ENCODE measurements around the gene KCNQ1. TPM values are rescaled to one million over a fixed set of nuclear protein-coding genes. Genes with fewer than 3 reads are reported as not detected.

KCNQ1 gene
- total and polyA plus RNA-seq, 2 donors (not counting 1 experiment from before 2014, with no cell fraction given) = not detected

DNA sequence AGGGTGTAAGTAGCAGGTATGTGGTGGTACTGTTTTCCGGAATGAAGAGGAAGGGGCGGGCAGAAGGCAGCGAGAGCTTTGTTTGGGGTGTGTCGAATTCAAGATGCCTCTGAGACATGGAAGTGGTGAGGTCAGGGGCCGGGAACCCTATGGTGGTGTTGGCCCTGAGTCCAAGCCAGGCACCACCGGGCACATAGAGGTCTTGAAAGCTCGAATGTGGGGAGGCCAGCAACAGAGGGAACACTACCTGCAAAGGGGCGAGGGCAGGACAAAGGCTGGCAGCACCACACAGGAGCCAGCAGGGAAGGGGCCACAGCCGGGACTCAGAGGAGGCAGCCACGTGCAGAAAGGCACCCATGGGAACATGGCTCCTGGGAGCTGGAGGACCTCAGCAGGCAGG is 383.0 kb downstream of the KCNQ1 start:
- no peaks in the 10 kb centered on the region for H4K20me1 ChIP-seq (ENCODE audit: control insufficient read depth, extremely low read depth, insufficient read depth, low read length)
- H3K4me3 ChIP-seq (replicated peaks in 1 of 4; ENCODE audit: control extremely low read depth in 1 of 4, insufficient read depth in 1 of 4, low read depth in 3 of 4, low read length in 4 of 4) = no peak overlapping the region
- TF ChIP-seq, protein P1, sequence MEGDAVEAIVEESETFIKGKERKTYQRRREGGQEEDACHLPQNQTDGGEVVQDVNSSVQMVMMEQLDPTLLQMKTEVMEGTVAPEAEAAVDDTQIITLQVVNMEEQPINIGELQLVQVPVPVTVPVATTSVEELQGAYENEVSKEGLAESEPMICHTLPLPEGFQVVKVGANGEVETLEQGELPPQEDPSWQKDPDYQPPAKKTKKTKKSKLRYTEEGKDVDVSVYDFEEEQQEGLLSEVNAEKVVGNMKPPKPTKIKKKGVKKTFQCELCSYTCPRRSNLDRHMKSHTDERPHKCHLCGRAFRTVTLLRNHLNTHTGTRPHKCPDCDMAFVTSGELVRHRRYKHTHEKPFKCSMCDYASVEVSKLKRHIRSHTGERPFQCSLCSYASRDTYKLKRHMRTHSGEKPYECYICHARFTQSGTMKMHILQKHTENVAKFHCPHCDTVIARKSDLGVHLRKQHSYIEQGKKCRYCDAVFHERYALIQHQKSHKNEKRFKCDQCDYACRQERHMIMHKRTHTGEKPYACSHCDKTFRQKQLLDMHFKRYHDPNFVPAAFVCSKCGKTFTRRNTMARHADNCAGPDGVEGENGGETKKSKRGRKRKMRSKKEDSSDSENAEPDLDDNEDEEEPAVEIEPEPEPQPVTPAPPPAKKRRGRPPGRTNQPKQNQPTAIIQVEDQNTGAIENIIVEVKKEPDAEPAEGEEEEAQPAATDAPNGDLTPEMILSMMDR (conservative IDR thresholded peaks at IDR 0.05 in 1 of 2, IDR thresholded peaks at IDR 0.05 in 1 of 2; ENCODE audit: low read depth in 1 of 2, low read length in 2 of 2) = no peak
- TF ChIP-seq EZH2 (IDR thresholded peaks at IDR 0.05; ENCODE audit: low read length, missing control alignments) = no peak
- H2AFZ ChIP-seq (ENCODE audit: low read length) = no peak overlapping the region
- no peak overlapping the region for H3K4me2 ChIP-seq (ENCODE audit: extremely low read depth, insufficient read depth, low read length)
- DNase-seq (ENCODE audit: low read depth in 2 of 2) = no peak
- peaks cover 20% of the 10 kb centered on the region for H3K4me1 ChIP-seq (ENCODE audit: control insufficient read depth, extremely low read depth, insufficient read depth, low read length)
- H3K27me3 ChIP-seq (ENCODE audit: control insufficient read depth, insufficient read depth, low read length) = no peaks in the 10 kb centered on the region
- no peaks in the 10 kb centered on the region for H3K9me3 ChIP-seq (ENCODE audit: control insufficient read depth, insufficient read depth, low read depth, low read length)
- no peaks in the 10 kb centered on the region for H3K79me2 ChIP-seq (ENCODE audit: control insufficient read depth, insufficient read depth, low read length)
- no peak overlapping the region for H3K27ac ChIP-seq (ENCODE audit: insufficient read depth, low read length)
- no peak overlapping the region for H3K9ac ChIP-seq (ENCODE audit: insufficient read depth, low read length)
- H3K36me3 ChIP-seq (ENCODE audit: control insufficient read depth, insufficient read depth, low read length) = no peaks in the 10 kb centered on the region

DNA sequence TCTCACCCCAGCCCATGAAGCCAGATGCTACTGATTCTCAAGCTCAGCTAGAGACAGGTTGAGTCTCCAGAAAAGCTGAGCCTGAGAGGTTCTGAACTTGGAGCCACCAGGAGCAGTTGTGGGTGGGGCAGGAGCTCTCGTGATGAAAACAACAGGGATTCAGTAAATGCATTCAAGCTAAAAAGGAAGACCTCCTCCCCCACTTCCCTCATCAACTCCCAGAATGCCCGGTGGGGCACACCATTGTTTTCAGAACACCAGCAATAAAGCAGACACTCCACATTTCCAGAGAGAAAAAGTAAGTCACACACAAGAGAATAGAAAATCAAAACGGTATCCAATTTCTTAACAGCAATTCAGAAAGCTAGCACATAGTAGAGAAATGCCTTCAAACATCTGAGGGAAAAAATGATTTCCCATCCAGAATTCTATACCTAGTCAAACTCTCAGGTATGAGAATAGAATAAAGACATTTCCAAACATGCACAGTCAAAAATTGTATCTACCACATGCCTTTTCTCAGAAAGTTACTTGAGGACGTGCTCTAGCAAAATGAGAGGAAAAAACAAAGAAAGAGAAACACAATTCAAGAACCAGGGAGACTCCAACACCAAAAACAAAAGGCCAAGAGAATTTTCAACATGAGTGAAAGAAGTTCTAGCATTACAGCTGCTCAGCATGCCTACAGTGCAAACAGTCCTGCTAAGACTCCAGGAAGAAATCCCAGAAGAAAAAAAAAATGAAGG is 383.9 kb downstream of the KCNQ1 start:
- Histone ChIP-seq H4K20me1 (ENCODE audit: control insufficient read depth, extremely low read depth, insufficient read depth, low read length) (no peaks in the 10 kb centered on the region), H3K9me3 (ENCODE audit: control insufficient read depth, insufficient read depth, low read depth, low read length) (no peaks in the 10 kb centered on the region), H3K79me2 (ENCODE audit: control insufficient read depth, insufficient read depth, low read length) (no peaks in the 10 kb centered on the region), H3K4me2 (ENCODE audit: extremely low read depth, insufficient read depth, low read length) (no peak overlapping the region), H2AFZ (ENCODE audit: low read length) (no peak overlapping the region), H3K36me3 (ENCODE audit: control insufficient read depth, insufficient read depth, low read length) (no peaks in the 10 kb centered on the region), H3K4me1 (ENCODE audit: control insufficient read depth, extremely low read depth, insufficient read depth, low read length) (peaks cover 20% of the 10 kb centered on the region), H3K4me3 (replicated peaks in 1 of 4; ENCODE audit: control extremely low read depth in 1 of 4, insufficient read depth in 1 of 4, low read depth in 3 of 4, low read length in 4 of 4) (no peak overlapping the region), H3K9ac (ENCODE audit: insufficient read depth, low read length) (no peak overlapping the region), H3K27ac (ENCODE audit: insufficient read depth, low read length) (no peak overlapping the region), H3K27me3 (ENCODE audit: control insufficient read depth, insufficient read depth, low read length) (no peaks in the 10 kb centered on the region)
- DNase-seq (ENCODE audit: low read depth in 2 of 2) = no peak
- TF ChIP-seq, protein P1 (conservative IDR thresholded peaks at IDR 0.05 in 1 of 2, IDR thresholded peaks at IDR 0.05 in 1 of 2; ENCODE audit: low read depth in 1 of 2, low read length in 2 of 2) = no peak
- TF ChIP-seq EZH2 (IDR thresholded peaks at IDR 0.05; ENCODE audit: low read length, missing control alignments) = no peak

DNA sequence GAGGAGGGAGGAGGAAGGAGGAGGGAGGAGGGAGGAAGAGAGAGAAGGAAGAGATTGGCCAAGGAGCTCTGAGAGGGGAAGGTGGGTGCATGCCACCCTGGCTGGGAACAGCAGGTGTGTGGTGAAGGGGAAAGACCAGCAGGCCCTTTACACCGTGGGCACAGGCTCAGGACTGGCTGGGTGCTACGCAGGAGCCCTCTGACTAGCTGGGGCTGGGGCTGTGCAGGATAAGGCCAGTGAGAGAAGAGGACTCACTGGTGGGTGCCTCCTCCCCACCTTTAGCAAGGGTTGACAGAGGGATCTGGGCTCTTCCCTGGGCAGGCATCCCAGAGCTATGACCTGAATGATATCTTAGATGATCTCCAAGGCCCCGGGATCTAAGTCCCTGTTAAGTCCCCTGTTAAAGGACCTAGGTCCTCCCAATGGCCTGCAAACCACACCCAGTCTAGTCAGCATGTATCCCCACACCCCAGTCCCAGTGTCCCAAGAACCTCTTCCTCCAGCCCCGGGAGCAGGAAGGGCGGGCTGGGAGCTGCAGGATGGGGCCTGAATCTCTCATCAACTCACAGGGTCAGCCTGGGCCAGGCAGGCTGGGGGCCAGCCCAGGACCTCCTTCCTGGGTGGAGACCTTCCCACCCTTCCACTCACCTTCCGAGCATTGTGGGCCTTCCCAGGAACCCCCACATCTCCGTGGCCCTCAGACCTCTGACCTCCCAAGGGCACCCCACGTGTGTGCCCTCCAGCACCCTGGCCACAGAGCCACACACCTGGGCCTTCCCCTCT is 385.4 kb downstream of the KCNQ1 start:
- Histone ChIP-seq H3K27me3 (ENCODE audit: control insufficient read depth, insufficient read depth, low read length) (no peaks in the 10 kb centered on the region), H3K4me3 (replicated peaks in 1 of 4; ENCODE audit: control extremely low read depth in 1 of 4, insufficient read depth in 1 of 4, low read depth in 3 of 4, low read length in 4 of 4) (no peak overlapping the region), H2AFZ (ENCODE audit: low read length) (no peak overlapping the region), H3K27ac (ENCODE audit: insufficient read depth, low read length) (no peak overlapping the region), H3K36me3 (ENCODE audit: control insufficient read depth, insufficient read depth, low read length) (no peaks in the 10 kb centered on the region), H3K4me2 (ENCODE audit: extremely low read depth, insufficient read depth, low read length) (no peak overlapping the region), H3K79me2 (ENCODE audit: control insufficient read depth, insufficient read depth, low read length) (no peaks in the 10 kb centered on the region), H3K9me3 (ENCODE audit: control insufficient read depth, insufficient read depth, low read depth, low read length) (no peaks in the 10 kb centered on the region), H3K4me1 (ENCODE audit: control insufficient read depth, extremely low read depth, insufficient read depth, low read length) (peaks cover 14% of the 10 kb centered on the region), H4K20me1 (ENCODE audit: control insufficient read depth, extremely low read depth, insufficient read depth, low read length) (no peaks in the 10 kb centered on the region), H3K9ac (ENCODE audit: insufficient read depth, low read length) (no peak overlapping the region)
- TF ChIP-seq, protein P1 (conservative IDR thresholded peaks at IDR 0.05 in 1 of 2, IDR thresholded peaks at IDR 0.05 in 1 of 2; ENCODE audit: low read depth in 1 of 2, low read length in 2 of 2) = no peak
- TF ChIP-seq EZH2 (IDR thresholded peaks at IDR 0.05; ENCODE audit: low read length, missing control alignments) = no peak
- no peak for DNase-seq (ENCODE audit: low read depth in 2 of 2)

All from fibroblast of lung (primary cell).